Measurements from ENCODE around the gene SOX12. TPM values are rescaled to one million over a fixed set of nuclear protein-coding genes. Genes with fewer than 3 reads are reported as not detected.

Gene SOX12
- total and polyA plus RNA-seq, 10 donors = 3.2 to 12.5 (median 7.0) TPM

DNA sequence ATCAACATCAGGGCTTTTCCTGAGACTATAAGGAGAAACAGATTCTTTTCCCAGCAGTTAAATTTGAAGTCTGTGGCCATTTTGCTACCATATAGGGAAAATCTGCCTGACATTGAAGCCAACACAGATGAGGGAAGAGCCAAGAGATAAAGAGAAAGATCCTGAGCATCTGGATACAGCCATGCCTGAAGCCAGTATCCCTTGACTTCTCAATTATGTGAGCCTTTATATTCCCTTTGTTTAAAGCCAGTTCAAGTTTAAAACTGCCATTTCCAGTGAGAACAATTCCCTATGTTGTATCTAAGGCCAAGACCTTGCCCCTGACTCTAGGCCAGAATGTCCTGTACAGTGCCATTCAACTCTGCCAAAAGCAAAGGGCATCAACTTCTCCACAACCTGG lies 17.8 kb downstream of the SOX12 start:
- no peak for TF ChIP-seq POLR2AphosphoS5 (IDR thresholded peaks at IDR 0.05)
- Histone ChIP-seq H3K36me3 (no peaks in the 10 kb centered on the region), H3K27ac (no peak overlapping the region), H3K4me3 (no peak overlapping the region), H3K4me1 (peaks cover 0 to 25% (median 17%) of the 10 kb centered on the region in 6 donors), H3K27me3 (replicated peaks in 1 of 7) (peaks cover 0 to 9% (median 0%) of the 10 kb centered on the region in 7 donors), H3K9me3 (peaks cover 0 to 7% (median 0%) of the 10 kb centered on the region in 8 donors)
- intact Hi-C loops (cut with DNase I; ENCODE audit: low total_unique reads) = no loop called here
- DNase-seq = no peak

DNA sequence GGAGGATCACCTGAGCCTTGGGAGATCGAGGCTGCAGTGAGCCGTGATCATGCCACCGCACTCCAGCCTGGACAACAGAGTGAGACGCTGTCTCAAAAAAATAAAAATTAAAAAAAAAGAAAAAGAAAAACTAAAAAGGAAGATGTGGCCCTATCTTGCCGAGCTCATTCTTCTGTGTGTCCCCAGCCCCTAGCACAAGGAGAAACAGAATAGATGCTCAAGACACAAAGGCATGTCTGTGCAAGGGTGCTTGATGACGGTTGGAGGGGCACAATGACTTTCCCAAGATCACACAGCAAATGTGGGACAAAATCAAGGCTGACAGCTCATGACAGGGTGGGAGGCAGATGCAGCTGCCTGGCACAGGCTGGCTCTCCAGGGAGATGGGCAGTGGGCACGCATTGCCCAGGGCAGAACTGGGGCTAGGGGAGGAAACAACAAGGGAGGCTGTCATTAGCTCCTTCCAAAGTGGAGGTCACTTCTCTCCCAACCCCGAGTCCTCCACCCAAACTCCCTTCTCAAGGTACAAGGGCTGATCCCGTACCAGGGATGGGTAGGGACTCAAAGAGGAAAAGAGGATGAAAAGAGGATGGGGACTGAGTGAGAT lies 20.8 kb downstream of the SOX12 start:
- Histone ChIP-seq H3K27me3 (replicated peaks in 1 of 7) (peaks cover 0 to 9% (median 0%) of the 10 kb centered on the region in 7 donors), H3K4me1 (peaks cover 0 to 34% (median 24%) of the 10 kb centered on the region in 6 donors), H3K27ac (peak overlapping the region in 7 of 8 donors; percentile 79 to 90 (median 85)), H3K4me3 (peak overlapping the region in 7 of 8 donors; percentile 75 to 92 (median 80)), H3K36me3 (peaks cover 0 to 13% (median 0%) of the 10 kb centered on the region in 6 donors), H3K9me3 (peaks cover 0 to 7% (median 0%) of the 10 kb centered on the region in 8 donors)
- TF ChIP-seq, protein P1, sequence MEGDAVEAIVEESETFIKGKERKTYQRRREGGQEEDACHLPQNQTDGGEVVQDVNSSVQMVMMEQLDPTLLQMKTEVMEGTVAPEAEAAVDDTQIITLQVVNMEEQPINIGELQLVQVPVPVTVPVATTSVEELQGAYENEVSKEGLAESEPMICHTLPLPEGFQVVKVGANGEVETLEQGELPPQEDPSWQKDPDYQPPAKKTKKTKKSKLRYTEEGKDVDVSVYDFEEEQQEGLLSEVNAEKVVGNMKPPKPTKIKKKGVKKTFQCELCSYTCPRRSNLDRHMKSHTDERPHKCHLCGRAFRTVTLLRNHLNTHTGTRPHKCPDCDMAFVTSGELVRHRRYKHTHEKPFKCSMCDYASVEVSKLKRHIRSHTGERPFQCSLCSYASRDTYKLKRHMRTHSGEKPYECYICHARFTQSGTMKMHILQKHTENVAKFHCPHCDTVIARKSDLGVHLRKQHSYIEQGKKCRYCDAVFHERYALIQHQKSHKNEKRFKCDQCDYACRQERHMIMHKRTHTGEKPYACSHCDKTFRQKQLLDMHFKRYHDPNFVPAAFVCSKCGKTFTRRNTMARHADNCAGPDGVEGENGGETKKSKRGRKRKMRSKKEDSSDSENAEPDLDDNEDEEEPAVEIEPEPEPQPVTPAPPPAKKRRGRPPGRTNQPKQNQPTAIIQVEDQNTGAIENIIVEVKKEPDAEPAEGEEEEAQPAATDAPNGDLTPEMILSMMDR (IDR thresholded peaks at IDR 0.05 in 8 of 11, conservative IDR thresholded peaks at IDR 0.05 in 3 of 11) = no peak
- TF ChIP-seq POLR2A (IDR thresholded peaks at IDR 0.05) = no peak
- TF ChIP-seq POLR2AphosphoS5 (IDR thresholded peaks at IDR 0.05) = no peak
- no peak for DNase-seq
- intact Hi-C loops (cut with DNase I; ENCODE audit: low total_unique reads) = no loop called here
- WGBS, 5 donors = 70 to 88% (median 82%) methylated on average over 9 of the region's 9 CpGs

DNA sequence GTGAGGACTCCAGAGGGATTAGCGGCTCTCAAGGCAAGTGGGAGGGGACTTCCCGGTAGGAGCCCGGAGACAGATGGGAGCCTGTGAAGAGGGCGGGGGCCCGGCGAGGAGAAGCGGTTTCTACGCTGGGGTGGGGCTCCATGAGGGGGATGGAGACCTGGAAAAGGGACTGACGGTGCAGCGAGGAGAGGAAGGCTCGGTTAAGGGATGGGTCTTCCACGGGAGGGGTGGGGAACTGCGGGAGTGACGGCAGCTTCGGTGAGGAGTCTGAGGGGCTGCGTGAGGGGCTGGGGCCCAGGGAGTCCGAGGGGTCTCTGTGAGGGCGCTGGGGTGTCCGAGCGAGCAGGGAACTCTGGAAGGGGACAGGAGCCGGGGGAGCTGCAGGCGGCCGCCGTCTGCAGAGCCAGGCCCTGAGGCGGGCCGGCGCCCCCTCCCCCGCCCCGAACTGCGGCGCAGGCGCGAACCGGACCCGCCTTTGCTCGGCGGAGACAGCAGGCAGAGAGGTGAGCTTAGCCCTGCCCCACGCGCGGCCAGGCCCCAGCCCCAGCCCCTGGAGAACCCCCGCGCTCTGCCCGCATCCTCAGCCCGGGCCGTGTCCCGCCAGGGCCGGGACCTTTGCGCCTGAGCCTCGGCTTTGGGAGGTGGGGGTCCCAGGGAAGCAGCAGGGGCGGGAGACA lies 21.4 kb downstream of the SOX12 start, which contains the start of gene NRSN2:
TSS of gene NRSN2 (plus strand) at position 472 of the 677 bp plus-strand sequence. CDS start 2,533 bp downstream, outside the sequence.
- 4 to 16% (median 9%) methylated on average over 20 to 50 of the region's 50 CpGs for WGBS, 5 donors
- intact Hi-C loops (cut with DNase I; ENCODE audit: low total_unique reads) = no loop called here
- H3K27ac ChIP-seq = peak within 1 kb of the TSS; percentile 57 to 90 (median 85)
- H3K36me3 ChIP-seq = peaks cover 0 to 15% (median 0%) of the 10 kb centered on the region in 6 donors
- peaks cover 0 to 9% (median 0%) of the 10 kb centered on the region in 7 donors for H3K27me3 ChIP-seq (replicated peaks in 1 of 7)
- TF ChIP-seq, protein P1 (IDR thresholded peaks at IDR 0.05 in 8 of 11, conservative IDR thresholded peaks at IDR 0.05 in 3 of 11) = no peak
- peak in 2 of 3 donors; percentile 58 to 64 for TF ChIP-seq POLR2AphosphoS5 (IDR thresholded peaks at IDR 0.05)
- peaks cover 0 to 5% (median 0%) of the 10 kb centered on the region in 8 donors for H3K9me3 ChIP-seq
- DNase-seq = peak; percentile 87
- peak within 1 kb of the TSS; percentile 71 to 92 (median 80) for H3K4me3 ChIP-seq
- H3K4me1 ChIP-seq = peaks cover 0 to 34% (median 24%) of the 10 kb centered on the region in 6 donors

DNA sequence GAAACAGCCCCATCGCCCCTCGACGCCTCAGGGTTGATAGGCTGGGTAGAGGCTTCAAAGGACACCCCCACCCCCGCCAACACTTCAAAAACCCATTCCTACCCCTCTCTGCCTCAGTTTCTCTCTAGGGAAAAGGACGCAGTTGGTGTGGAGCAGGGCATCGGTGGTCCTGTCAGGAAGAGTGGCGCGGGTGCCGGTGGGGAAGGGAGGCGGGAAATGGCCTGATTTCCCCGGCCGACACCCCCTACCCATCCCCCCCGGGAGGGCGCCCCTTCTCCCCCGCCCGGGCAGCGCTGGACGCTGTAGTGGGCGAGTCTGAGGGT lies 21.9 kb downstream of the SOX12 start:
- Histone ChIP-seq H3K9me3 (no peaks in the 10 kb centered on the region), H3K36me3 (peaks cover 0 to 15% (median 0%) of the 10 kb centered on the region in 6 donors), H3K27me3 (replicated peaks in 1 of 7) (peaks cover 0 to 9% (median 0%) of the 10 kb centered on the region in 7 donors), H3K4me3 (peak overlapping the region; percentile 71 to 92 (median 80)), H3K27ac (peak overlapping the region; percentile 57 to 90 (median 85)), H3K4me1 (peaks cover 0 to 34% (median 24%) of the 10 kb centered on the region in 6 donors)
- 0 to 2% (median 1%) methylated on average over 6 to 19 of the region's 19 CpGs for WGBS, 5 donors
- intact Hi-C loops (cut with DNase I; ENCODE audit: low total_unique reads) = no loop called here
- TF ChIP-seq, protein P1 (IDR thresholded peaks at IDR 0.05 in 8 of 11, conservative IDR thresholded peaks at IDR 0.05 in 3 of 11) = no peak
- TF ChIP-seq POLR2AphosphoS5 (IDR thresholded peaks at IDR 0.05) (no peak), POLR2A (IDR thresholded peaks at IDR 0.05) (no peak)
- no peak for DNase-seq

Measured in spleen (tissue), 11 donors.